ENCODE data around the gene DPM2. TPM values are rescaled to one million over a fixed set of nuclear protein-coding genes. Genes with fewer than 3 reads are reported as not detected.

Gene DPM2
- total RNA-seq, 1 donor from 2014 or later = 29.2 TPM

DNA sequence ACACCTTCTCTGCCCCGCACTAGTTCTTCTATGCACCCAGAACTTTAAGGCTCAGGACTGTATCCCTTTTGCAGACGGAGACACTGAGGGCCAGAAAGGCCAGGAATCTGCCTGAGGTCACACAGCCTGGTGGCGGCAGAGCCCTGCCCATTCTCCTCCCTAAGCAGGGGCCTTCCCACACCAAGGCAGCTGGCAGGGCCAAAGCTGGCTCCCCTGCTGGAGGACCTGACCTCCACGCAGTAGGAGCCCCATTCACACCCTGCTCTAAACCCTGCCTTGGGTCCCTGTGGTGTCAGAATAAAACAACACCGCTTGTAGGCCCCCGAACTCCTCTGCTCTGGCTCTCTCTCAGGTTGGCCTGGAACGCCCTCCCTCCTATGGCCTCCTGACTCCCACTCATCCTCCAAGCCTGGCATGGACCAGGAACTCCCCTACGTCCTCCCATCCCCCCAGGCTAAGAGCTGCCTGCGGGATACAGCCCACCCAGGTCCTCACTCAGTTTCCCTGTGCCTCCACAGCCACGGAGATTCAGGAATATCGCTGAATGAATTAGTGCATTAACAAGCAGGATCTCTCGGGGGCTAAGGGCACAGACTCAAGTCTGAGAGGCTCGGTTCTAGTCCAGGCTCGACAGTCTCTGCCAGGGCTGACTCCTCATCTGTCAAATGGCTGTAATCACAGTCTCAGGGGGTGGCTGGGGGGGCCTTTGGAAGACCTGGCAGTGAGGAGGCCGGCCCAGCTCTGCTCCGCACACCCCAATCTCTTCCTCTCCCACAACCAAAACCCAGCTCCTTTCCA, 41.1 kb downstream of the DPM2 start:
- peak overlapping the region; percentile 47 for H3K4me3 Mint-ChIP-seq (ENCODE audit: unreplicated experiment)
- H3K27ac Mint-ChIP-seq (ENCODE audit: unreplicated experiment) = peak overlapping the region; percentile 80
- H3K36me3 Mint-ChIP-seq (ENCODE audit: unreplicated experiment) = peaks cover 34% of the 10 kb centered on the region

DNA sequence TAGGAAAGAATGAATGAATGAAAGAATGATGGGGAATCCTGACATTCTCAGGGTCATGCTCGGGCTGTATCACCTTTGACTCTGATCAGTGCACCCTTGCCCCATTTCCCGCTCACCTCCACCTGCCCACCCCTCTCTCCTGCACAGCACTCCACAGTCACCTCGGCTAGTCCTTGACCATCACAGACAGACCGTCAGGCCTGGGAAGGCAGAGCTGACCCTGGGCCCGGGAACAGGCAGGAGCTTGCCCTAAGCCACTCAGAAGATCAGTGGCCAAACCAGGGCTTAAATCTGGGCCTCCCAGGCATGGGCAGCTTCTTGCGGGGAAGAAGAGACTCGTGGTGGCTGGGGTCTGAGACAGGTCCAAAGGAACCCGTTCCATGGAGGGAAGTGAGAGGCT, 41.8 kb downstream of the DPM2 start:
- DNase-seq (ENCODE audit: extremely low spot score, unreplicated experiment) = no peak
- peaks cover 39% of the 10 kb centered on the region for H3K36me3 Mint-ChIP-seq (ENCODE audit: unreplicated experiment)

More for the DNA sequence above, 41.1 kb downstream of the DPM2 start:
- H3K27me3 Mint-ChIP-seq (ENCODE audit: unreplicated experiment) = no peaks in the 10 kb centered on the region
- TF ChIP-seq, protein P1, sequence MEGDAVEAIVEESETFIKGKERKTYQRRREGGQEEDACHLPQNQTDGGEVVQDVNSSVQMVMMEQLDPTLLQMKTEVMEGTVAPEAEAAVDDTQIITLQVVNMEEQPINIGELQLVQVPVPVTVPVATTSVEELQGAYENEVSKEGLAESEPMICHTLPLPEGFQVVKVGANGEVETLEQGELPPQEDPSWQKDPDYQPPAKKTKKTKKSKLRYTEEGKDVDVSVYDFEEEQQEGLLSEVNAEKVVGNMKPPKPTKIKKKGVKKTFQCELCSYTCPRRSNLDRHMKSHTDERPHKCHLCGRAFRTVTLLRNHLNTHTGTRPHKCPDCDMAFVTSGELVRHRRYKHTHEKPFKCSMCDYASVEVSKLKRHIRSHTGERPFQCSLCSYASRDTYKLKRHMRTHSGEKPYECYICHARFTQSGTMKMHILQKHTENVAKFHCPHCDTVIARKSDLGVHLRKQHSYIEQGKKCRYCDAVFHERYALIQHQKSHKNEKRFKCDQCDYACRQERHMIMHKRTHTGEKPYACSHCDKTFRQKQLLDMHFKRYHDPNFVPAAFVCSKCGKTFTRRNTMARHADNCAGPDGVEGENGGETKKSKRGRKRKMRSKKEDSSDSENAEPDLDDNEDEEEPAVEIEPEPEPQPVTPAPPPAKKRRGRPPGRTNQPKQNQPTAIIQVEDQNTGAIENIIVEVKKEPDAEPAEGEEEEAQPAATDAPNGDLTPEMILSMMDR (IDR thresholded peaks at IDR 0.05) = no peak
- H3K9me3 Mint-ChIP-seq (ENCODE audit: unreplicated experiment) = no peaks in the 10 kb centered on the region
- DNase-seq (ENCODE audit: extremely low spot score, unreplicated experiment) = no peak
- H3K4me1 Mint-ChIP-seq (ENCODE audit: unreplicated experiment) = peaks cover 29% of the 10 kb centered on the region

DNA sequence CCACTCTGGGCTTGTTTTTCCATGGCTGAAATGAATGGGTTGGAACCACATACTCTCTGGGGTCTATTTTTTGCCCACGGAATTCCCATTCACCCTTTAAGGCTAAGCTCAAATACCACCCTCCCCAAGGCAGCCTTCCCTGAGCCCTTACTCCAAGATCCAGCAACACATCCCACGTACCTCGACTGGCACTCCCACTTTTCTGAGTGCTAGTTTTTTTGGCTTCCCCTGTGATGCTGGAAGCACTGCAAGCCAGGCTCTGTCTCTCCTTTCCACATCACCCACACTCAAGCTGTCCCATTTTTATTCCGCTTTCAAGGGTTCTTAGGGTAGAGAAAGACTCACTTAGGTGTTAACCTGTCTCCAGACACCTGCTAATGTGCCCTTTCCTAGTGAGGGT, 44.3 kb downstream of the DPM2 start:
- no peaks in the 10 kb centered on the region for H3K27me3 Mint-ChIP-seq (ENCODE audit: unreplicated experiment)
- no peak overlapping the region for H3K27ac Mint-ChIP-seq (ENCODE audit: unreplicated experiment)
- H3K9me3 Mint-ChIP-seq (ENCODE audit: unreplicated experiment) = no peaks in the 10 kb centered on the region
- TF ChIP-seq, protein P1 (IDR thresholded peaks at IDR 0.05) = no peak
- H3K36me3 Mint-ChIP-seq (ENCODE audit: unreplicated experiment) = peaks cover 39% of the 10 kb centered on the region
- no peak for DNase-seq (ENCODE audit: extremely low spot score, unreplicated experiment)
- H3K4me1 Mint-ChIP-seq (ENCODE audit: unreplicated experiment) = peaks cover 15% of the 10 kb centered on the region
- H3K4me3 Mint-ChIP-seq (ENCODE audit: unreplicated experiment) = no peak overlapping the region

More for the DNA sequence above, 41.8 kb downstream of the DPM2 start:
- Mint-ChIP-seq H3K27me3 (ENCODE audit: unreplicated experiment) (no peaks in the 10 kb centered on the region), H3K4me3 (ENCODE audit: unreplicated experiment) (no peak overlapping the region), H3K27ac (ENCODE audit: unreplicated experiment) (no peak overlapping the region), H3K4me1 (ENCODE audit: unreplicated experiment) (peaks cover 26% of the 10 kb centered on the region), H3K9me3 (ENCODE audit: unreplicated experiment) (no peaks in the 10 kb centered on the region)
- TF ChIP-seq, protein P1 (IDR thresholded peaks at IDR 0.05) = no peak

DNA sequence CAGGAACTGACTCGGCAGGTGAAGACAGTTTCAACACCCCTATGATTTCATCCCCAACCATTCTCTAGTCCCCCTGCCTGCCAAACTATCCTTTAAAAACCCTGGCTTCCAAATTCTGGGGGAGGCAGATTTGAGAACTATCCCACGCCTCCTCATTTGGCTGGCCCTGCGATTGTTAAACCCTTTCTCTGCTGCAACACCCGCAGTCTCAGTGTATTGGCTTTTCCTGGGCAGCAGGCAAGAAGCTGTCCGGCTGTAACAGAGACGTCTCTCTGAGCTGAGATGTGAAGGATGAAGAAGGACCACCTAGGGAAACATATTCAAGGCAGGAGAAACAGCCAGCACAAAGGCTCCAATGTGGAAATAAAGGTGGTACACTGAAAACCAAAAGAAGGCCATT, 44.8 kb downstream of the DPM2 start:
- Mint-ChIP-seq H3K9me3 (ENCODE audit: unreplicated experiment) (no peaks in the 10 kb centered on the region), H3K4me1 (ENCODE audit: unreplicated experiment) (peaks cover 13% of the 10 kb centered on the region), H3K36me3 (ENCODE audit: unreplicated experiment) (peaks cover 41% of the 10 kb centered on the region), H3K27ac (ENCODE audit: unreplicated experiment) (no peak overlapping the region), H3K27me3 (ENCODE audit: unreplicated experiment) (no peaks in the 10 kb centered on the region), H3K4me3 (ENCODE audit: unreplicated experiment) (no peak overlapping the region)
- TF ChIP-seq, protein P1 (IDR thresholded peaks at IDR 0.05) = no peak
- no peak for DNase-seq (ENCODE audit: extremely low spot score, unreplicated experiment)

DNA sequence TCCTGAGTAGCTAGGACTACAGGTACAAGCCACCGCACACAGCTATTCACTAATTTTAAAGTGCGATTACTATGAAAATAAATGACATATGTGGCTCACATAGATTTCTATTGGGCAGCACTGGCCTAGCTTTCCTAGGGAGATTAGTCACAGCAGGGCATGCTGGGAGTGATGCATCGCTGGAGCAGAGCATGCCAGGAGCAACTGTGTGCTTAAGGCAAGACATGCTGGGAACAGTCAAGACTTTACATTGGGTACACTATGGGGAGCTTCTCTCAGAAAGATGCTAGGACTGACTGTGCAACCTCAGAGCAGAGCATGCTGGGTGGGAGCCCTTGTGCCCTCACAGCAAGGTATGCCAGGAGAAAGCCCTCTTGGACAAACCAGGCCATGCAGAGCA, 47.6 kb downstream of the DPM2 start:
- Mint-ChIP-seq H3K27me3 (ENCODE audit: unreplicated experiment) (no peaks in the 10 kb centered on the region), H3K4me1 (ENCODE audit: unreplicated experiment) (peaks cover 9% of the 10 kb centered on the region), H3K9me3 (ENCODE audit: unreplicated experiment) (no peaks in the 10 kb centered on the region), H3K36me3 (ENCODE audit: unreplicated experiment) (peaks cover 45% of the 10 kb centered on the region), H3K27ac (ENCODE audit: unreplicated experiment) (no peak overlapping the region), H3K4me3 (ENCODE audit: unreplicated experiment) (no peak overlapping the region)
- TF ChIP-seq, protein P1 (IDR thresholded peaks at IDR 0.05) = no peak
- DNase-seq (ENCODE audit: extremely low spot score, unreplicated experiment) = no peak
